ENCODE results near the gene QDPR. TPM values are rescaled to one million over a fixed set of nuclear protein-coding genes. Genes with fewer than 3 reads are reported as not detected.
"Not testable (repeated sequence)": the region's sequence is repeated elsewhere in the genome, so short reads cannot be mapped to it uniquely, and the experiment has no call there.

Gene QDPR
- total RNA-seq, result 52.2 TPM

GRCh38 chr4:17511950-17512795, at the start of gene QDPR:
Gene QDPR, minus strand, starts transcription at chr4:17512090. Its CDS starts 36 bp downstream, at chr4:17512054.
- no peak for FAIRE-seq

GRCh38 chr4:17561195-17561909, 49.5 kb upstream of the QDPR start:
- FAIRE-seq, result no peak
- no peak for DNase-seq (ENCODE audit: low spot score in 2 of 2)

More at GRCh38 chr4:17511950-17512795, at the start of gene QDPR:
- peak; percentile 80 to 84 for DNase-seq (ENCODE audit: low spot score in 2 of 2)

DNA sequence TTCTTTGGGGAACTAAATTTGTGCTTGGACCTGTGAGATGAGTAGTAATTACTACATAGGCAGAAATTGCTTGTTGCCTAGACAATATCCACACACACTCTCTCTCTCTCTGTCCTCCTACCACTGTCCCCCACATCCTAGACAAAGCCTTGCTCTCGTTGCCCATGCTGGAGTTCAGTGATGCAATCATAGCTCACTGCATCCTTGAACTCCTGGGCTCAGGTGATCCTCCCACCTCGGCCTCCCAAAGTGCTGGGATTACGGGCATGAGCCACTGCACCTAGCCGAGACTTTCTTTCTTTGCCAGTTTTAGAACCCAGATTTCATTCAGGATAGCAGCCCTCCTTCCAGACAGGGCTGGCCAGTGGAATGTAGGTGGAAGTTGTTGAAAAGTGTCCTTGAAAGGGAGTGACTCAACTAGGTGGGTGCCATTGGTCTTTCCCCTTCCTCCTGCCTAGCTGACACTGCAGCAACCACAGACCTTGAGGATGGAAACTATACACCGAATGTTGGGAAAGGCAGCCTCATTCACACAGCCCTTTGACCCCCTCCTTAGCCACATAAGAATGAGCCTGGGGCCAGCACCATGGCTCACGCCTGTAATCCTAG, 48.3 kb upstream of the QDPR start:
- no peak for DNase-seq (ENCODE audit: low spot score in 2 of 2)
- no peak for FAIRE-seq

- FAIRE-seq, result no peak
These were observed 47.8 kb upstream of the QDPR start for GRCh38 chr4:17559709-17560048.

DNA sequence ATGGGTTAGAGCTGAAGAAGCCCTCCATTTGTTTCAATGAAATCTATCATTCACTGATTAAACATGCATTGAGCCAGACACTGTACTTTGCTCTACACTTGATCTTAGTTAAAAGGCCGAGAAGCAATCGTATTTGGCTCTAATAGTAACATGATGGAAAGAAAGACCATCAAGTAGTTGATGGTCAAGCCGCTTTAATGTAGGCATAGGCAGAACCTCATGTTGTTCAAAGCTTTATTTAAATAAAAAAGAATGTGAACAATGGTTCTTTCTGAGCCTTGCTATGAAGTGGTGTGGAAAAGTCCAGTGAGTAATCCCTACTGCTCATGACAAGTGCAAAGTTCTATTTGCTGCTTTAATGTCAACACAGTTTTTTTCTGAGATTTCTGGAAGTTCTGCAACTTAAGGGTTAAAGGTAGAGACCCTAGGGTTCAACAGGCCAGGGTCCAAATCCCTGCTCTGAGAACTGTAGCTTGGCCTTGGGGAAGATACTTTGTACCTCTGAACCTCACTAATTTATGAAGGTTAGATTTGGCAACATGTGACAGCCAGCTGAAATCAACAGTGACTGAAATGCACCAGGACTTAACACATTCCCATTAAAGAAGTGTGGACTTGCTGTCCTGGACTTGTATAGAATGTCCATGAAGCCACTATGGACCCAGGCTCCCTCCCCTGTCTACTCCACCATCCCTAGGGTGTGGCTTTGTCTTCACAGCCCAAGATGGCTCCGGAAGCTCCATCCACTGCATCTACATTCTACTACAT, 47.2 kb upstream of the QDPR start:
- DNase-seq (ENCODE audit: low spot score in 2 of 2), result no peak
- no peak for FAIRE-seq

More at GRCh38 chr4:17559709-17560048, 47.8 kb upstream of the QDPR start:
- DNase-seq (ENCODE audit: low spot score in 2 of 2), result no peak

GRCh38 chr4:17557880-17558279, 46.0 kb upstream of the QDPR start:
- DNase-seq (ENCODE audit: low spot score in 2 of 2), result no peak
- no peak for FAIRE-seq

- FAIRE-seq (no peak), DNase-seq (ENCODE audit: low spot score in 2 of 2) (no peak)
These were observed 44.6 kb upstream of the QDPR start for GRCh38 chr4:17556498-17556897.

DNA sequence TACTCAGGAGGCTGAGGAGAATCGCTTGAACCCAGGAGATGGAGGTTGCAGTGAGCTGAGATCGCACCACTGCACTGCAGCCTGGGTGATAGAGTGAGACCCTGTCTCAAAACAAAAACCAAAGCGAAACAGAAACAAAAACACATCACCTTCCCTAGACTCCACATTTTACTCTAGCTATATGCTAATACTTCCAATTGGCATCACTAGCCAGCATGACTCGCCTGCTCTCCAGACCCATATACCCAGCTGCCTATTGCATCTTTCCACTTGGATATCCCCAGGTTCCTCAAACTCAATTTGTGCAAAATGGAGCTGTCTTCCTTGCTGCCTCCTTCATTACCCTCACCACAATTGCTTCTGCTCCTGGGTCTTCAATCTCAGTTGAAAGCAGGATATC, 42.7 kb upstream of the QDPR start:
- no peak for FAIRE-seq
- DNase-seq (ENCODE audit: low spot score in 2 of 2), result no peak

DNA sequence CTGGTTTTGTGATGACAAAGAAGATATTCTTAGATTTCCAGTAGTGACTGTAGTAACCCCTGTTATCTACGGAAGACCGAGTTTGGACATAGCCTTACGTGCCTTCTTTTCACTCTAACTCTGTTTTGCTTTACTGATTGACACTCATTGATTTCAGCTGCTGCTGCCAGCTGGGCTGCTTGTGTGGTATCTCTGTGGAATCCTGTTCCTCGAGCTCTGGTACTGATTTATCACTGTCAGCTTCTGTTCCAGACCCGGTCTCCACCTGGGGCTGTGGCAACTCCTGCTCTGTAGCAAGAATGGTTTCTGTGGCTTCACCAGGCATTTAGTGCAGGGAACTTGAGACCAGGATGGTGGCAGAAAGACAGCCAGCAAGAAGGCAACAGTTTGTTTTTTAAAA, 40.5 kb upstream of the QDPR start:
- no peak for FAIRE-seq
- DNase-seq (ENCODE audit: low spot score in 2 of 2), result no peak

- DNase-seq (ENCODE audit: low spot score in 2 of 2) (no peak), FAIRE-seq (no peak)
These were observed 38.7 kb upstream of the QDPR start for GRCh38 chr4:17550549-17550948.

DNA sequence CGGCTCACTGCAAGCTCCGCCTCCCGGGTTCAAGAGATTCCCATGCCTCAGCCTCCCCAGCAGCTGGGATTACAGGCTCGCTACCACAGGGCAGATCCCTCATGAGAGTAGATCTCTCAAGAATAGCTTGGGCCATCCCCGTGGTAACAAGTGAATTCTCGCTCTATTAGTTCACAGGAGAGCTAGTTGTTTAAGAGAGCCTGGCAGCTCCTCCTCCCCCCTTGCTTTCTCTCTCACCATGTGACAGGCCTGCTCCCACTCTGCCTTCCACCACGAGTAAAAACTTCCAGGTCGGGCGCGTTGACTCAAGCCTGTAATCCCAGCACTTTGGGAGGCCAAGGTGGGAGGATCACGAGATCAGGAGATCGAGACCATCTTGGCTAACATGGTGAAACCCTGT, 34.8 kb upstream of the QDPR start:
- FAIRE-seq, result no peak

GRCh38 chr4:17546222-17546621, 34.3 kb upstream of the QDPR start:
- FAIRE-seq, result no peak
- DNase-seq (ENCODE audit: low spot score in 2 of 2), result no peak

More for the DNA sequence above, 34.8 kb upstream of the QDPR start:
- DNase-seq (ENCODE audit: low spot score in 2 of 2), result no peak

DNA sequence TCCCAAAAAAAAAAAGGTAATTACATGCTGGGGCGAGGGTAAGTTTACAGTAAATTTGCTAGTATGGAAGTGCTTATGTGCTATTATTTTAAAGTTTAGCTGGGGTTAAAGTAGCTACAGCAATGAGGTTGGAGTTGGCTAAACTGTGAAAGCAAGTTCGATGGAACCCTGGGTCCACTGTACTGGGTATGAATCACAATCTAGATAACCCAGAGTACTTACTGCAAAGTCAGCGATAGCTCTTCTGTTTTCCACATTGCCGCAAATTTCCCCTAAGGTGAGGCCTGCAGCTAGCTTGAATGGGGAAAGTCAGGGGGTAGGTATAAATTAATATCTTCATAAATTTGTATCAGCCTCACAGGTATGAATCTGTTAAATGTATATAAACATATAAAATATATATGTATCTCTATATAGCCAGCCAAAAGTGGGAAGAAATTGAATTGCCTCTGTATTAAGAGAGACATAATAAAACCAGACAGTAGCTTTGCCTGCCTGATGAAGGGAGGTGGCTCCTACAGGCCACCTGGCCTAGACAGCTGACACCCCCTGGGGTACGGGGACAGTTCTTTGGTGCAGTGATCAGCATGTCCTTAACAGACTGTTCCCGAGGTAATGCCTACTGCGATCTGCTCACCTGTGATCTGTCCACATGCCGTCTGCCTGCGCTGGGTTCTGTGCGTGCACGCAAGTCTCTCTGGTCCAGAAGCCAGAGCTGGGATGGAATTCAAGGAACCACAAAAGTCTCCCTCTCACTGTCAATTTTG, 33.7 kb upstream of the QDPR start:
- DNase-seq (ENCODE audit: low spot score in 2 of 2) (no peak), FAIRE-seq (no peak)

GRCh38 chr4:17544831-17545234, 32.9 kb upstream of the QDPR start:
- DNase-seq (ENCODE audit: low spot score in 2 of 2) (no peak), FAIRE-seq (no peak)

GRCh38 chr4:17544205-17544604, 32.3 kb upstream of the QDPR start:
- FAIRE-seq, result peak; percentile 89
- DNase-seq (ENCODE audit: low spot score in 2 of 2), result peak; percentile 32 to 41

- DNase-seq (ENCODE audit: low spot score in 2 of 2); FAIRE-seq: not testable (repeated sequence)
These were observed 25.2 kb upstream of the QDPR start for GRCh38 chr4:17537060-17537459.

DNA sequence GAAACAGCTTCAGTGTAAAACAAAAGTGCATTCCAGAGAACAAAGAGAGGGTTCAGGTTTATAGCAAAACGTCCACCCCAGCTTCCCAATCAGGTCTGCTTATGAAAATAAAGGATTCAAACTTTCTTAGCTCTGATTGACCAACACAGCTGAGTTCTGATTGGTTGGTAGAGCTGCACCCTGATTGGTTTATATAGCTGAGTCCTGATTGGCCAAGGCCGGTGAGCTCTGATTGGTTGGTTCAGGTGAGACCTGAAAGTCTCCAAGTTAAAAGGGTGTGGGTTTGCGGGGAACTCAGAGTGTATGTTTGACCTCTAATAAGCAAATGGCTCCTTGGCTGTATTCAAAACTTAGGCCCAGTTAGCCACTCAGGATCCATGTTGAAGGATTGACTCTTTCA, 24.0 kb upstream of the QDPR start:
- DNase-seq (ENCODE audit: low spot score in 2 of 2) (no peak), FAIRE-seq (no peak)

- FAIRE-seq, result no peak
- DNase-seq (ENCODE audit: low spot score in 2 of 2), result no peak
These were observed 23.4 kb upstream of the QDPR start for GRCh38 chr4:17535242-17535641.

- no peak for DNase-seq (ENCODE audit: low spot score in 2 of 2)
- FAIRE-seq, result no peak
These were observed 22.8 kb upstream of the QDPR start for GRCh38 chr4:17534705-17535104.

Measured in frontal cortex (tissue), 4 donors.